ENCODE results near the gene THAP7. TPM values are rescaled to one million over a fixed set of nuclear protein-coding genes. Genes with fewer than 3 reads are reported as not detected.
"Not testable (repeated sequence)": the region's sequence is repeated elsewhere in the genome, so short reads cannot be mapped to it uniquely, and the experiment has no call there.

Gene THAP7
- total RNA-seq = 10 to 100 TPM; 16.2 to 45.9 (median 30.9) TPM

DNA sequence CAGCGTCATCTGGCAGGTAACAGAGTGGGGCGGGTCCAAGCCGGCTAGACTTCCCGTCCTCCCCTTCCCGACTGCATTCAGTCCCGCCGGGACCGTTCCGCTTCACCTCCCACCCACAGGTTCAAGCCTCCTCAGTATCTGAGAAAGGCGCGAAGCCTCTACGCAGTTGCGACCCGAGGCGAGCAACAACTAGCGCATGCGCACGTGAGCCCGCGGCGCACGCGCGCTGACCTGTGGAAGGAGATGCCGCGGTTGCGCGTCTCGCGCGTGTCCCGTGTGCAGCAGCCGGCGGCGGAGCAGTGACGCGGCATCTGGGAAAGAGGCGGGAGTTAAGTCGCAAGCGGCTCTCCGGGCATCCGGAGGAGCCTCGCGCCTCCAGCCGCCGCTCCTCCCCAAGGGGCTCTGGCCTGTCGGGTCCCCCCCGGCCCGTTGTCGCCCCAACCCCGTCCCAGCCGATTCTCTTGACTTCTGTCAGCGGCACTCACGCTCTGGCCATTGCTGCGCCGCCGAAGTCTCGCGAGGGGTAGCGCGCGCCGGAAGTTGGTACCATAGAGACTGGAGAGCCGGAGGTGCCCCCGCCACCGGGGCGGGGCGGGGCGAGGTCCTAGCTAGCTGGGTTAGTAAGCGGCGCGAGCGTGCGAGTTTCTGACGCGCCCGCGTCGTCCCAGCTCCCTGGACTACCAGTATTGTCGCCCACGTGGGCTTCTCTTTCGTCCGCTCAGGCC, at the start of gene THAP7:
Gene THAP7 (minus strand): TSS at position 518 of the 725 bp plus-strand sequence. CDS start 207 bp downstream, at position 311.
- Histone ChIP-seq H3K36me3 (no peaks in the 10 kb centered on the region), H3K4me3 (peak within 1 kb of the TSS; percentile 72 to 73), H3K27ac (peak within 1 kb of the TSS; percentile 94 to 98), H3K9me3 (no peaks in the 10 kb centered on the region), H3K27me3 (no peaks in the 10 kb centered on the region), H3K4me1 (peaks cover 7 to 13% of the 10 kb centered on the region in 2 donors)
- TF ChIP-seq CTCF (IDR thresholded peaks at IDR 0.05) (peak in 1 of 4 experiments; percentile 2), POLR2A (IDR thresholded peaks at IDR 0.05) (peak; percentile 44 to 84)
- peak; percentile 96 to 97 for DNase-seq
- intact Hi-C loops (cut with DNase I; ENCODE audit: low total_unique reads) = no loop called here

DNA sequence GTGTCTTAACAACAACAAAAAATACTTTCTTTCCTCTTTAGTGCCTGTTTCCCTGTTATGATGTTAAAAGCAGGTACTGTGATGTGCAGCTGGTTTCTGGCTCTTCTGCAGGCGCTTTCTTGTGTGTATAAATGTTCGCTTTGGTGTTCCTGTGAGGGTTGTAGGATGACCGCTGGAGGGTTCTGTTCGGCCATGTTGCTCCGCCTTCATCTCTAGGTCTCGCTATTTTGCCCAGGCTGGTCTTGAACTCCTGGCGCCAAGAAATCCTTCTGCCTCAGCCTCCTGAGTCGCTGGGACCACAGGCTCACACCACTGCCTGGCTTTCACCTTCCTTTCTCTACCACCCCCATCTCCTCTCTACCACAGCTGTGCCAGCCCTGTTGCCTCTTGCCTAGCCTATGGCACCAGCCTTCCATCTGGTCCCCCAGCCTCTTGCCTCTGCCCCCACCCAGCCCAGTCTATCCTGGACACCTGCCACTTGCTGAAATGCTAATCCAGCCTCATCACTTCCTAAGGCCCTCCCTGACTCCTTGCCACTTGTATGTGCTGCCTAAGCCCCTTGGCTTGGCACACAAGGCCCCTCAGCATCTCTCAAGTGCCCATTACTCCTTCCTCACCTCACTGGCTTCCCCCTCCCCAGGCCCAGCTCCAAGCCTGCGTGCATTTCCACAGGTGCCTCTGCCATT, 49.4 kb upstream of the THAP7 start:
- H3K4me3 ChIP-seq = no peak overlapping the region
- no peaks in the 10 kb centered on the region for H3K36me3 ChIP-seq
- no peaks in the 10 kb centered on the region for H3K27me3 ChIP-seq
- H3K4me1 ChIP-seq = no peaks in the 10 kb centered on the region
- no peaks in the 10 kb centered on the region for H3K9me3 ChIP-seq
- DNase-seq = peak in 1 of 2 donors; percentile 7
- TF ChIP-seq CTCF (IDR thresholded peaks at IDR 0.05) (no peak), POLR2A (IDR thresholded peaks at IDR 0.05) (no peak)
- intact Hi-C loops (cut with DNase I; ENCODE audit: low total_unique reads) = no loop called here
- no peak overlapping the region for H3K27ac ChIP-seq

DNA sequence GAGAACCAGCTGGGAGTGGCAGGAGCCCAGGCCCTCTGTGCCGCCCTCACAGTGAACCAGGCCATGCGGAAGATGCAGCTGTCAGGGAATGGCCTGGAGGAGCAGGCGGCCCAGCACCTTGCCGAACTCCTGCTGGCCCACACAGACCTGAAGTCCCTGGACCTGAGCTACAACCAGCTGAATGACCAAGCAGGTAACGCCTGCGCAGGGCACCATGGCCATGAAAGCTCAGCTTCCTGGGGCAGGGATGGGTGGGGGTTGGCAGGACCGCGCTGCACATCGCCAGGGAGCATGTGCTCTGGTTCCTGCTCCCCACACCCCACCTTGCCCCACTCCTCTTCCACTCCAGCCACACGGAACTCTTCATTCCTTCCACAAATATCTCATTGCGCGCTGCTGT, 47.0 kb upstream of the THAP7 start:
- DNase-seq; H3K4me3 ChIP-seq; H3K9me3 ChIP-seq; H3K27me3 ChIP-seq; H3K27ac ChIP-seq; H3K36me3 ChIP-seq; H3K4me1 ChIP-seq; intact Hi-C loops (cut with DNase I; ENCODE audit: low total_unique reads): not testable (repeated sequence)

GRCh38 chr22:21048448-21048847, 46.5 kb upstream of the THAP7 start:
- H3K27ac ChIP-seq; H3K4me1 ChIP-seq; intact Hi-C loops (cut with DNase I; ENCODE audit: low total_unique reads); H3K9me3 ChIP-seq; DNase-seq; H3K4me3 ChIP-seq; H3K27me3 ChIP-seq; H3K36me3 ChIP-seq: not testable (repeated sequence)

GRCh38 chr22:21047730-21048129, 45.8 kb upstream of the THAP7 start:
- H3K27ac ChIP-seq = no peak overlapping the region
- intact Hi-C loops (cut with DNase I; ENCODE audit: low total_unique reads) = no loop called here
- DNase-seq = peak in 1 of 2 donors; percentile 11
- TF ChIP-seq POLR2A (IDR thresholded peaks at IDR 0.05) (no peak), CTCF (IDR thresholded peaks at IDR 0.05) (no peak)
- H3K36me3 ChIP-seq = no peaks in the 10 kb centered on the region
- H3K9me3 ChIP-seq = no peaks in the 10 kb centered on the region
- H3K4me3 ChIP-seq = no peak overlapping the region
- H3K4me1 ChIP-seq = no peaks in the 10 kb centered on the region
- no peaks in the 10 kb centered on the region for H3K27me3 ChIP-seq

GRCh38 chr22:21047035-21047661, 45.2 kb upstream of the THAP7 start:
- Histone ChIP-seq H3K4me3 (no peak overlapping the region), H3K9me3 (no peaks in the 10 kb centered on the region), H3K4me1 (no peaks in the 10 kb centered on the region), H3K27me3 (no peaks in the 10 kb centered on the region), H3K27ac (no peak overlapping the region), H3K36me3 (no peaks in the 10 kb centered on the region)
- no peak for DNase-seq
- TF ChIP-seq POLR2A (IDR thresholded peaks at IDR 0.05) (no peak), CTCF (IDR thresholded peaks at IDR 0.05) (no peak)
- intact Hi-C loops (cut with DNase I; ENCODE audit: low total_unique reads) = no loop called here

Data from uterus (tissue), 4 donors.